Nephron progenitor cell (in vitro differentiated cells): Measurements from ENCODE around the gene ZNF263.

Experiments
- DNase-seq: peaks from one replicate; pipeline ENCODE4 v3.0.0; 2021
- H3K27ac Mint-ChIP-seq: 2 replicates; pipeline ENCODE4 v1.8.0; 2021; ENCODE audit warnings: mild to moderate bottlenecking, moderate library complexity, mixed read lengths
- H3K27me3 Mint-ChIP-seq: 2 replicates; pipeline ENCODE4 v1.8.0; 2021; ENCODE audit warnings: mild to moderate bottlenecking, low read depth, mixed read lengths; ENCODE audit not compliant: poor library complexity
- H3K36me3 Mint-ChIP-seq: 2 replicates; pipeline ENCODE4 v1.8.0; 2021; ENCODE audit warnings: low read depth, mixed read lengths
- H3K4me1 Mint-ChIP-seq: 2 replicates; pipeline ENCODE4 v1.8.0; 2021; ENCODE audit warnings: mixed read lengths
- H3K4me3 Mint-ChIP-seq: 2 replicates; pipeline ENCODE4 v1.8.0; 2021; ENCODE audit warnings: mild to moderate bottlenecking, moderate library complexity, mixed read lengths
- H3K9me3 Mint-ChIP-seq: 2 replicates; pipeline ENCODE4 v1.8.0; 2021; ENCODE audit warnings: mild to moderate bottlenecking, moderate library complexity, mixed read lengths
- TF ChIP-seq, protein P1 (sequence below): fragments of 200-600 bp; sonication (generic); IDR thresholded peaks from 2 replicates; pipeline ENCODE4 v1.5.0; 2021; ENCODE audit warnings: antibody characterized with exemption

ZNF263 gene

DNA sequence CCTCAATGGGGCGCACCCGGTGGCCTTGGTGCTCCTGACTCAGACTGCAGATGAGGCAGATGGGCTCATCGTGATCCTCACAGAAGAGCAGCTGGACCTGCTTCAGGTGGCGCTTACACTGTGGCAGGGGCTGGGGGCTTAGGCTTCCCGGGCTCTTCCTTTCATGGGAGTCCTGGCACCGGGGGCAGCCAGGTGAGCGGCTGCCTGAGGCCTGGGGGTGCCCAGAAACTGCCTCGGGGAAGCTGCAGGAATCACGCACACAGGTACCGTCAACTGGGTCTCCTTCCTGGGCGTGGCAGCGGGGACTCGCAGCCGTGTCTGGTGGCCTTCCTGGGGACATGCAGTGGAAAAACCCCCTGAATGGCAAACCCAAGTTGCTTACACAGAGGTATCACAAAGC is 33.8 kb upstream of the ZNF263 start:
- H3K36me3 Mint-ChIP-seq: no peaks in the 10 kb centered on the region

DNA sequence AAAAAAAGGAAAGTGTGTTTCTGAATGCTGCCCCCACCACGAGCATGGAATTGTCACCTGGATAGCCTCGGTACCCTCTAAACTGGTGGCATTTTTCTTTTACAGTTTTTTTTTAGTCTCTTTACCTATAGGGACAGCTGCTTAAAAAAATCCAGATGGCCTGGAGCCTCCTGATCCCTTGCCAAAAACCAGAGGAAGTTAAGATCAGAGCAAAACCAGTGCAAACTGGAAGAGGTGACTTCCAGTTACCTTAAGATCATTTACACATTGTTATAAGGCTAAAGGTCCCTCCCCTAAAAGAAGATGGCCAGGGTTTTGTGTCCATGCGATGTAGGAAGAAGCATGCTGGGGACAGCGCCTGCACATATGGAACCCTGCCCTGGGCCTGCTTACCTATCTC is 30.3 kb upstream of the ZNF263 start:
- Mint-ChIP-seq H3K36me3 (no peaks in the 10 kb centered on the region), H3K4me3 (no peak overlapping the region), H3K4me1 (no peaks in the 10 kb centered on the region), H3K27ac (no peak overlapping the region), H3K9me3 (peaks cover 39% of the 10 kb centered on the region), H3K27me3 (peaks cover 25% of the 10 kb centered on the region)
- DNase-seq: no peak
- TF ChIP-seq, protein P1, sequence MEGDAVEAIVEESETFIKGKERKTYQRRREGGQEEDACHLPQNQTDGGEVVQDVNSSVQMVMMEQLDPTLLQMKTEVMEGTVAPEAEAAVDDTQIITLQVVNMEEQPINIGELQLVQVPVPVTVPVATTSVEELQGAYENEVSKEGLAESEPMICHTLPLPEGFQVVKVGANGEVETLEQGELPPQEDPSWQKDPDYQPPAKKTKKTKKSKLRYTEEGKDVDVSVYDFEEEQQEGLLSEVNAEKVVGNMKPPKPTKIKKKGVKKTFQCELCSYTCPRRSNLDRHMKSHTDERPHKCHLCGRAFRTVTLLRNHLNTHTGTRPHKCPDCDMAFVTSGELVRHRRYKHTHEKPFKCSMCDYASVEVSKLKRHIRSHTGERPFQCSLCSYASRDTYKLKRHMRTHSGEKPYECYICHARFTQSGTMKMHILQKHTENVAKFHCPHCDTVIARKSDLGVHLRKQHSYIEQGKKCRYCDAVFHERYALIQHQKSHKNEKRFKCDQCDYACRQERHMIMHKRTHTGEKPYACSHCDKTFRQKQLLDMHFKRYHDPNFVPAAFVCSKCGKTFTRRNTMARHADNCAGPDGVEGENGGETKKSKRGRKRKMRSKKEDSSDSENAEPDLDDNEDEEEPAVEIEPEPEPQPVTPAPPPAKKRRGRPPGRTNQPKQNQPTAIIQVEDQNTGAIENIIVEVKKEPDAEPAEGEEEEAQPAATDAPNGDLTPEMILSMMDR: no peak

More for the DNA sequence above, 33.8 kb upstream of the ZNF263 start:
- TF ChIP-seq, protein P1: no peak
- DNase-seq: no peak
- Mint-ChIP-seq H3K27ac (no peak overlapping the region), H3K4me1 (no peaks in the 10 kb centered on the region), H3K4me3 (no peak overlapping the region), H3K9me3 (peaks cover 40% of the 10 kb centered on the region), H3K27me3 (peaks cover 43% of the 10 kb centered on the region)

DNA sequence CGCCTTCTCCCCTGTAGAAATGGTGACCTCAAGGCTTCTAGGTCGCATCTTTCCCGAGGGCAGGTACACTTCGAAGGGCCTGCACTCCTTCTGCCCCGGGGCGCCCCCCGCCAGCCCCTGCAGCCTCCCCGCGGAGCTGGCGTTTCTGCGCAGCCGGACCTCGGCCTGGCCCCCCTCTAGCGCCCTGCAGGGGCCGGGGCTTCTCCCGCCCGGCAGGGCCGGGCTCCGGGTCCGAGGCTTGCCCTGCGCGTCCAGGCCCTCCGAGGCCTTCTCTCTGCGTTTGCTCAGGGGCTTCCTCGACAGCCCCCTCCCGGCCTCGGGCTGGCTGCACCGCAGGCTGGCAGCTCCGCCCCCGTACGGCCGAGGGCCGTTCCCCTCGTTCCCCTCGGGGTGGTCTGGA is 29.0 kb upstream of the ZNF263 start:
- Mint-ChIP-seq H3K36me3 (no peaks in the 10 kb centered on the region), H3K9me3 (peaks cover 37% of the 10 kb centered on the region), H3K27ac (no peak overlapping the region), H3K27me3 (peaks cover 30% of the 10 kb centered on the region), H3K4me3 (no peak overlapping the region), H3K4me1 (no peaks in the 10 kb centered on the region)
- DNase-seq: no peak
- TF ChIP-seq, protein P1: no peak

DNA sequence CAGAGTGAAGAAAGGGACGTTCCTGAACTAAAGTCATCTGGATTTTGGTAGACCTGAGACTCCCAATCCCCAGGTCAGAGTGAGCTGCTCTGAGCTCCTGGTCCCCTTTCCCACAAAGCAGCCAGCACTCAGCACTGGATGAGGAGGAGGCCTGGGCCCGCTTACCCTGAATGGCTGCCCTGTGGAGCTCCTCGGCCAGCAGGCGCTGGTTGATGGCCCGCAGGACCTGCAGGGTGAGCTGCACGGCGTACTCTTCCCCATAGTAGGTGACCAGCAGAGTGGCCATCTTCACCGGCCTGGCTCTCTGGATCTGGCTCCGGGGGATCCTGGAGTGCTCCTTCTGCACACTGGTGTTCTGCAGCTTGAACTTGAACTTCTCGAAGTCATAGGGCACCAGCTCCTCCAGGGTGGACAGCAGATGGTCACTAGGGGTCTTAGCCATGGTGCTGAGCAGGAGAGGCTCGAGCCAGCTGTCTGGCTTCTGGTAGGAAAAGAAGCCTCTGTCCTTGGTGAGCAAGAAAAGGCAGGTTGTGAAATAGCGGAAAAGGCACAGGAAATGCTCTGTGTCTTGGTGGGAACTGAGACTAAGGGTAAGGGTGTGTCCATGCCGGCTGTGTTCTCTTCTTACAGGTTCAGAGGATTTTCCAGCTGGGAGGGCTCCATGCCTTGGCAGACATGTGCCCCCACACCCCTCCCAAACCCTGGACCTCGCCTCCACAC is 27.0 kb upstream of the ZNF263 start, which contains the start of gene MEFV:
MEFV (minus strand) TSS at position 488 of the 720 bp plus-strand sequence; CDS start at position 442, 46 bp downstream.
- peaks cover 26% of the 10 kb centered on the region for H3K9me3 Mint-ChIP-seq
- no peak within 1 kb of the TSS for H3K27ac Mint-ChIP-seq
- peaks cover 21% of the 10 kb centered on the region for H3K27me3 Mint-ChIP-seq
- DNase-seq: no peak
- H3K4me3 Mint-ChIP-seq: no peak within 1 kb of the TSS
- H3K4me1 Mint-ChIP-seq: no peaks in the 10 kb centered on the region
- no peaks in the 10 kb centered on the region for H3K36me3 Mint-ChIP-seq
- TF ChIP-seq, protein P1: no peak

DNA sequence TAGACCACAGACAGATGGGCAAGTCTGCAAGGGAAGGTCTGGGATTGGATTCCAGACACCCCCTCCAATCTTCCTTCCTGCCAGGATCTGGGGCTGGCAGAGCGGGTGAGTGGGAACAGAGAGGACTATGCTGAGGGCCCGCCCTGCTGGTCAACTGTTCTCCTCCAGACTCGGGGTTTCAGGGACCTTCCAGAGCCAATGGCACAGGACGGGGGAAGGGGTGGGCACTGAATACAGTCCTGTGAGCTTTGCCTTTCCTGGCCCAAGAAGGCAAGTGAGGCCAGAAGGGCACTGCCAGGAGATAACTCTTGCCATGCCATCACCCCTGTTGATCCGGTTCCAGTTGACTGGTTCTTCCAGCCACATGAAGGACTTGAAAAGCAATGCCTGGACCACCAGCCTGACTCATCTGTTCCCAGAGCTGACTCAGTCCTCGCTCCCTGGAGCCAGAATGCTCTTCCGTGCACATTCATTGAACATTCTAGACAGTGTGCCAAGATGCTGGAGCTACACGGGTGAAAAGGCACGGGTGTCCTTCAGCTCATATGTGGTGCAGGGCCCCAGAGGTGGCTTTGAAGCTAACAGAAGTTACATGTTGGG is 26.3 kb upstream of the ZNF263 start:
- TF ChIP-seq, protein P1: no peak
- Mint-ChIP-seq H3K4me1 (no peaks in the 10 kb centered on the region), H3K4me3 (no peak overlapping the region), H3K9me3 (peaks cover 24% of the 10 kb centered on the region), H3K27me3 (peaks cover 24% of the 10 kb centered on the region), H3K27ac (no peak overlapping the region), H3K36me3 (no peaks in the 10 kb centered on the region)
- no peak for DNase-seq

DNA sequence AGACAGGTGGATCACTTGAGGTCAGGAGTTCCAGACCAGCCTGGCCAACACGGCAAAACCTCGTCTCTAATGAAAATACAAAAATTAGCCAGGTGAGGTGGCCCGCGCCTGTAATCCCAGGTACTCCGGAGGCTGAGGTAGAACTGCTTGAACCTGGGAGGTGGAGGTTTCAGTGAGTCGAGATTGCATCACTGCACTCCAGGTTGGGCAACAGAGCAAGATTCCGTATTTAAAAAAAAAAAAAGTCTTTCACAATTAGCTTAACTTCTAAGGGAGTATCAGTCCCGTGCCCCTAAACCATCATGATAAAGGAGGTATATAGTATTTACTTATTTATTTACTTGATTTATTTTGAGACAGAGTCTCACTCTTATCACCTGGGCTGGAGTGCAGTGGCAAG is 23.5 kb upstream of the ZNF263 start:
- TF ChIP-seq, protein P1: no peak
- Mint-ChIP-seq H3K4me3 (no peak overlapping the region), H3K9me3 (peaks cover 35% of the 10 kb centered on the region)

More for the DNA sequence above, 23.5 kb upstream of the ZNF263 start:
- no peak overlapping the region for H3K27ac Mint-ChIP-seq
- peaks cover 5% of the 10 kb centered on the region for H3K4me1 Mint-ChIP-seq
- DNase-seq: no peak
- peaks cover 25% of the 10 kb centered on the region for H3K27me3 Mint-ChIP-seq
- H3K36me3 Mint-ChIP-seq: no peaks in the 10 kb centered on the region
